Loucy (cell line): ENCODE measurements around the gene STARD8.

Experiments
- H2AFZ ChIP-seq: fragments of 200-600 bp; sonication (generic); 2 replicates; pipeline ENCODE4 v1.6.0; 2016; ENCODE audit warnings: antibody characterized with exemption, mild to moderate bottlenecking, low read length, moderate library complexity
- H3F3A ChIP-seq: fragments of 200-600 bp; 2 replicates; pipeline ENCODE4 v1.6.0; 2016; ENCODE audit warnings: antibody characterized with exemption, low read depth, mild to moderate bottlenecking
- H3K27me3 ChIP-seq: fragments of 200-600 bp; sonication (generic); 2 replicates; pipeline ENCODE4 v1.6.1; 2014; ENCODE audit warnings: low read length, mild to moderate bottlenecking; ENCODE audit not compliant: insufficient read depth, poor library complexity, severe bottlenecking
- H3K36me3 ChIP-seq: fragments of 200-600 bp; sonication (generic); 2 replicates; pipeline ENCODE4 v1.6.1; 2016; ENCODE audit warnings: low read length; ENCODE audit not compliant: insufficient read depth
- H3K4me1 ChIP-seq: fragments of 200-600 bp; sonication (generic); 2 replicates; pipeline ENCODE4 v1.5.1; 2014; ENCODE audit warnings: low read length, mild to moderate bottlenecking; ENCODE audit not compliant: insufficient read depth, poor library complexity, severe bottlenecking
- H3K4me2 ChIP-seq: fragments of 200-600 bp; sonication (generic); 2 replicates; pipeline ENCODE4 v1.6.0; 2014; ENCODE audit warnings: antibody characterized with exemption, low read length, low read depth, mild to moderate bottlenecking; ENCODE audit not compliant: poor library complexity, severe bottlenecking
- H3K4me3 ChIP-seq: fragments of 200-600 bp; sonication (generic); 2 replicates; pipeline ENCODE4 v1.5.1; 2014; ENCODE audit warnings: low read length, mild to moderate bottlenecking, mixed read lengths; ENCODE audit not compliant: poor library complexity, severe bottlenecking
- H3K79me2 ChIP-seq: fragments of 200-600 bp; sonication (generic); 2 replicates; pipeline ENCODE4 v1.6.1; 2014; ENCODE audit warnings: low read length; ENCODE audit not compliant: insufficient read depth
- H3K9ac ChIP-seq: fragments of 200-600 bp; sonication (generic); 2 replicates; pipeline ENCODE4 v1.6.0; 2014; ENCODE audit warnings: mild to moderate bottlenecking, low read depth, low read length, moderate library complexity; ENCODE audit not compliant: poor library complexity, severe bottlenecking
- H3K9me2 ChIP-seq: fragments of 200-600 bp; sonication (generic); replicated peaks from 2 replicates; pipeline ENCODE4 v1.6.1; 2016; ENCODE audit warnings: low read depth, low read length, mixed read lengths
- H3K9me3 ChIP-seq: fragments of 200-600 bp; sonication (generic); 2 replicates; pipeline ENCODE4 v1.6.1; 2014; ENCODE audit warnings: mild to moderate bottlenecking, antibody characterized with exemption, low read length, low read depth; ENCODE audit not compliant: insufficient read depth
- H4K20me1 ChIP-seq: fragments of 200-600 bp; sonication (generic); 2 replicates; pipeline ENCODE4 v1.6.0; 2014; ENCODE audit warnings: antibody characterized with exemption, low read length, mild to moderate bottlenecking; ENCODE audit not compliant: insufficient read depth, poor library complexity, severe bottlenecking
- EZH2phosphoT487 ChIP-seq: fragments of 200-600 bp; IDR thresholded peaks from 2 replicates; pipeline ENCODE4 v1.6.1; 2018; ENCODE audit warnings: antibody characterized with exemption, mild to moderate bottlenecking, moderate library complexity, borderline replicate concordance
- TF ChIP-seq, protein P1 (sequence below): fragments of 200-600 bp; sonication (generic); conservative IDR thresholded peaks from 2 replicates; pipeline ENCODE4 v1.5.1; 2014; ENCODE audit warnings: mild to moderate bottlenecking, antibody characterized with exemption, low read length

The STARD8 gene

DNA sequence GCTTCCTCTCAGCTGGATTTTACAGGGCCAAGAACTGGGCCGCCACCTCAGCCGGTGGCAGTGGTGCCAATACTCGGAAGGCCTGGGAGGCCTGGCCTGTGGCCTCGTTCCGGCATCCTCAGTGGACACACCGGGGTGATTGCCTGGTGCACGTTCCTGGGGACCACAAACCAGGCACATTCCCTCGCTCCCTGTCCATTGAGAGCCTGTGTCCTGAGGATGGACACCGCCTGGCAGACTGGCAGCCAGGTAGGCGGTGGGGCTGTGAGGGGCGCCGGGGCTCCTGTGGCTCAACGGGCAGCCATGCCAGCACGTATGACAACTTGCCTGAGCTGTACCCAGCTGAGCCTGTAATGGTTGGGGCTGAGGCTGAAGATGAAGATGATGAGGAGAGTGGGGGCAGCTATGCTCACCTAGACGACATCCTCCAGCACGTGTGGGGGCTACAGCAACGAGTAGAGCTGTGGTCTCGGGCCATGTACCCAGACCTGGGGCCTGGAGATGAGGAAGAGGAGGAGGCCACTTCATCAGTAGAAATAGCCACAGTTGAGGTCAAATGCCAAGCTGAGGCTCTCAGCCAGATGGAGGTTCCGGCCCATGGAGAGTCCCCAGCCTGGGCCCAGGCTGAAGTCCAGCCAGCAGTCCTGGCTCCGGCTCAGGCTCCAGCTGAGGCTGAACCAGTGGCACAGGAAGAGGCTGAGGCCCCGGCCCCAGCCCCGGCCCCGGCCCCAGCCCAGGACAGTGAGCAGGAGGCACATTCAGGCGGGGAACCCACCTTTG lies 70.4 kb downstream of the STARD8 start:
- Histone ChIP-seq H2AFZ (no peak overlapping the region), H3K9me2 (no peaks in the 10 kb centered on the region), H3K9me3 (no peaks in the 10 kb centered on the region), H4K20me1 (no peaks in the 10 kb centered on the region), H3K4me1 (no peaks in the 10 kb centered on the region), H3K4me3 (no peak overlapping the region), H3K9ac (no peak overlapping the region), H3F3A (no peaks in the 10 kb centered on the region), H3K4me2 (no peak overlapping the region), H3K27me3 (no peaks in the 10 kb centered on the region), H3K36me3 (no peaks in the 10 kb centered on the region), H3K79me2 (no peaks in the 10 kb centered on the region)
- TF ChIP-seq, protein P1, sequence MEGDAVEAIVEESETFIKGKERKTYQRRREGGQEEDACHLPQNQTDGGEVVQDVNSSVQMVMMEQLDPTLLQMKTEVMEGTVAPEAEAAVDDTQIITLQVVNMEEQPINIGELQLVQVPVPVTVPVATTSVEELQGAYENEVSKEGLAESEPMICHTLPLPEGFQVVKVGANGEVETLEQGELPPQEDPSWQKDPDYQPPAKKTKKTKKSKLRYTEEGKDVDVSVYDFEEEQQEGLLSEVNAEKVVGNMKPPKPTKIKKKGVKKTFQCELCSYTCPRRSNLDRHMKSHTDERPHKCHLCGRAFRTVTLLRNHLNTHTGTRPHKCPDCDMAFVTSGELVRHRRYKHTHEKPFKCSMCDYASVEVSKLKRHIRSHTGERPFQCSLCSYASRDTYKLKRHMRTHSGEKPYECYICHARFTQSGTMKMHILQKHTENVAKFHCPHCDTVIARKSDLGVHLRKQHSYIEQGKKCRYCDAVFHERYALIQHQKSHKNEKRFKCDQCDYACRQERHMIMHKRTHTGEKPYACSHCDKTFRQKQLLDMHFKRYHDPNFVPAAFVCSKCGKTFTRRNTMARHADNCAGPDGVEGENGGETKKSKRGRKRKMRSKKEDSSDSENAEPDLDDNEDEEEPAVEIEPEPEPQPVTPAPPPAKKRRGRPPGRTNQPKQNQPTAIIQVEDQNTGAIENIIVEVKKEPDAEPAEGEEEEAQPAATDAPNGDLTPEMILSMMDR = no peak
- no peak for TF ChIP-seq EZH2phosphoT487

DNA sequence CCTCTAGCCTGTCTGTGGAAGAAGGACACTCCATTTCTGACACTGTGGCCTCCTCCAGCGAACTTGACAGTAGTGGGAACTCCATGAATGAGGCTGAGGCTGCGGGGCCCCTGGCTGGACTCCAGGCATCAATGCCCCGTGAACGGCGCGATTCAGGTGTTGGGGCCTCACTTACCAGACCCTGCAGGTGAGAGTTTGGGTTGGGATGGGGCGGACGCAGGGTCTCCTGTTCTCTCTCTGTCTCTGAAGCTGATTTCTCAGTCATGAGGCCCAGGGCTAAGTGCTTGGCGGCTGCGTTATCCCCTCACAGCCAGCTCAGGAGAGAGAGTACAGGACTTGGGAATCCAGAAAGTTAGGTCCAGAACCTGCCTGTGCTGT lies 71.0 kb downstream of the STARD8 start:
- H3K79me2 ChIP-seq = no peaks in the 10 kb centered on the region
- no peaks in the 10 kb centered on the region for H3F3A ChIP-seq
- no peak overlapping the region for H3K4me3 ChIP-seq
- no peaks in the 10 kb centered on the region for H3K36me3 ChIP-seq
- H3K9ac ChIP-seq = no peak overlapping the region
- no peaks in the 10 kb centered on the region for H4K20me1 ChIP-seq
- no peaks in the 10 kb centered on the region for H3K9me2 ChIP-seq
- H3K4me2 ChIP-seq = no peak overlapping the region
- H3K9me3 ChIP-seq = no peaks in the 10 kb centered on the region
- H3K27me3 ChIP-seq = no peaks in the 10 kb centered on the region
- H2AFZ ChIP-seq = no peak overlapping the region
- no peak for TF ChIP-seq EZH2phosphoT487
- TF ChIP-seq, protein P1 = no peak
- H3K4me1 ChIP-seq = no peaks in the 10 kb centered on the region

DNA sequence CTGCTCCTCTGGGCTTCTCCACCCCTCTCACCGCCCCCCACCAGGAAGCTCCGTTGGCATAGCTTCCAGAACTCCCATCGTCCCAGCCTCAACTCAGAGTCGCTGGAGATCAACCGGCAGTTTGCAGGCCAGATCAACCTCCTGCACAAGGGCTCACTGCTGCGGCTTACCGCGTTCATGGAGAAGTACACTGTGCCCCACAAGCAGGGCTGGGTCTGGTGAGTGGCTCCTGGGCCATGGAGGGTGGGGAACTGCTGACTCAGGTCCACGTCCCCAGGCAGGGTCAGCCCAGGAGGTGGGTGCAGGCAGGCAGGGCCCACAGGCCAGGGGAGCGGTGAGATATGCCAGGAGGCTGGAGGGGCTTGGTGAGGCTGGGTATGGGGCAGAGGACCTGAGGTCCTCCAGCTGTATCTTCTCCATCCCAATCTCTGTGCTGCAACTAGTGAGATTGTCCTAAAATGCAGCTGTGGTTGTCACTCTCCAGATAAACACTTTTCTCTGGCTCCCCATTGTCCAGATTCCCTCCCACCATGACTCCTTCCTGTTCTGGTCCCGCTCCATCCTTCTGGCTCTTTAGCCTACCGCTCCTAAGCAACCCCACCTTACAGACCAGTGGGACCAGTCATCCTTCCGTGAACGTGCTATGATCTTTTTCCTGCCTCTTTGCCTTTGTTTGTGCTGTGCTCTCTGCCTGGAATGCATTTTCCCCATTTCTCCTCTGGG lies 71.9 kb downstream of the STARD8 start:
- TF ChIP-seq, protein P1 = no peak
- no peak for TF ChIP-seq EZH2phosphoT487
- no peak overlapping the region for H2AFZ ChIP-seq
- H3K4me2 ChIP-seq = no peak overlapping the region
- H3K9ac ChIP-seq = no peak overlapping the region
- no peaks in the 10 kb centered on the region for H3F3A ChIP-seq
- H3K9me2 ChIP-seq = no peaks in the 10 kb centered on the region
- H3K9me3 ChIP-seq = no peaks in the 10 kb centered on the region
- no peaks in the 10 kb centered on the region for H3K79me2 ChIP-seq
- no peaks in the 10 kb centered on the region for H4K20me1 ChIP-seq
- H3K4me3 ChIP-seq = no peak overlapping the region
- no peaks in the 10 kb centered on the region for H3K36me3 ChIP-seq
- no peaks in the 10 kb centered on the region for H3K27me3 ChIP-seq
- H3K4me1 ChIP-seq = no peaks in the 10 kb centered on the region
